Peyer's patch (tissue), 4 donors: ENCODE measurements around the gene EDN1.

Source experiments
- POLR2A ChIP-seq, 2 donors: fragments of 450-650 bp; IDR thresholded peaks; one replicate each; pipeline ENCODE4 v1.5.1; 2017; ENCODE audit warnings: antibody characterized with exemption in 2 of 2, mild to moderate bottlenecking in 2 of 2, moderate library complexity in 2 of 2
- TF ChIP-seq, protein P1 (sequence below), 6 experiments: fragments of 450-650 bp in 4 of 6; fragments of 200-600 bp in 2 of 6; sonication (generic) in 1 of 6; IDR thresholded peaks; one replicate each; pipeline ENCODE4 v1.5.1; 2017 to 2019; ENCODE audit warnings: antibody characterized with exemption in 6 of 6, mild to moderate bottlenecking in 3 of 6, moderate library complexity in 1 of 6

DNA sequence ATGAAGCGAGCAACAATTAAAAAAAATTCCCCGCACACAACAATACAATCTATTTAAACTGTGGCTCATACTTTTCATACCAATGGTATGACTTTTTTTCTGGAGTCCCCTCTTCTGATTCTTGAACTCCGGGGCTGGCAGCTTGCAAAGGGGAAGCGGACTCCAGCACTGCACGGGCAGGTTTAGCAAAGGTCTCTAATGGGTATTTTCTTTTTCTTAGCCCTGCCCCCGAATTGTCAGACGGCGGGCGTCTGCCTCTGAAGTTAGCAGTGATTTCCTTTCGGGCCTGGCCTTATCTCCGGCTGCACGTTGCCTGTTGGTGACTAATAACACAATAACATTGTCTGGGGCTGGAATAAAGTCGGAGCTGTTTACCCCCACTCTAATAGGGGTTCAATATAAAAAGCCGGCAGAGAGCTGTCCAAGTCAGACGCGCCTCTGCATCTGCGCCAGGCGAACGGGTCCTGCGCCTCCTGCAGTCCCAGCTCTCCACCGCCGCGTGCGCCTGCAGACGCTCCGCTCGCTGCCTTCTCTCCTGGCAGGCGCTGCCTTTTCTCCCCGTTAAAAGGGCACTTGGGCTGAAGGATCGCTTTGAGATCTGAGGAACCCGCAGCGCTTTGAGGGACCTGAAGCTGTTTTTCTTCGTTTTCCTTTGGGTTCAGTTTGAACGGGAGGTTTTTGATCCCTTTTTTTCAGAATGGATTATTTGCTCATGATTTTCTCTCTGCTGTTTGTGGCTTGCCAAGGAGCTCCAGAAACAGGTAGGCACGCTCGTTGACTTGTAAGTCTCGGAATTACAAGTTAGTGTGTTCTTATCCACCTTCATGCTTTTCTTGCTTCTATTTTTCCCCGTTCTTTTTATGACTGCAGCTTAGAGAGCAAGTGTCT is at the start of gene EDN1:
- TF ChIP-seq, protein P1, sequence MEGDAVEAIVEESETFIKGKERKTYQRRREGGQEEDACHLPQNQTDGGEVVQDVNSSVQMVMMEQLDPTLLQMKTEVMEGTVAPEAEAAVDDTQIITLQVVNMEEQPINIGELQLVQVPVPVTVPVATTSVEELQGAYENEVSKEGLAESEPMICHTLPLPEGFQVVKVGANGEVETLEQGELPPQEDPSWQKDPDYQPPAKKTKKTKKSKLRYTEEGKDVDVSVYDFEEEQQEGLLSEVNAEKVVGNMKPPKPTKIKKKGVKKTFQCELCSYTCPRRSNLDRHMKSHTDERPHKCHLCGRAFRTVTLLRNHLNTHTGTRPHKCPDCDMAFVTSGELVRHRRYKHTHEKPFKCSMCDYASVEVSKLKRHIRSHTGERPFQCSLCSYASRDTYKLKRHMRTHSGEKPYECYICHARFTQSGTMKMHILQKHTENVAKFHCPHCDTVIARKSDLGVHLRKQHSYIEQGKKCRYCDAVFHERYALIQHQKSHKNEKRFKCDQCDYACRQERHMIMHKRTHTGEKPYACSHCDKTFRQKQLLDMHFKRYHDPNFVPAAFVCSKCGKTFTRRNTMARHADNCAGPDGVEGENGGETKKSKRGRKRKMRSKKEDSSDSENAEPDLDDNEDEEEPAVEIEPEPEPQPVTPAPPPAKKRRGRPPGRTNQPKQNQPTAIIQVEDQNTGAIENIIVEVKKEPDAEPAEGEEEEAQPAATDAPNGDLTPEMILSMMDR (IDR thresholded peaks at IDR 0.05), result peak in 5 of 6 experiments; percentile 8 to 72 (median 66)
- TF ChIP-seq POLR2A (IDR thresholded peaks at IDR 0.05), result peak; percentile 77 to 89
